HG03175 (cell line): ENCODE measurements around the gene CAB39.
A peak's percentile ranks its signal among the peaks of the same experiment; 100 is the strongest.
"Not testable (repeated sequence)": the region's sequence is repeated elsewhere in the genome, so short reads cannot be mapped to it uniquely, and the experiment has no call there.

Source experiments
- ATAC-seq: cut with Tn5 transposase; IDR thresholded peaks from one replicate; pipeline ENCODE4 v1.9.1; 2021; ENCODE audit warnings: mild to moderate bottlenecking, moderate library complexity; ENCODE audit not compliant: unreplicated experiment

The CAB39 gene

GRCh38 chr2:230713331-230714135 lies 891 bp downstream of the CAB39 start:
- ATAC-seq: peak; percentile 24

- no peak for ATAC-seq
Observed at GRCh38 chr2:230714136-230714480, 1.5 kb downstream of the CAB39 start.

GRCh38 chr2:230715201-230715600 lies 2.6 kb downstream of the CAB39 start:
- no peak for ATAC-seq

- no peak for ATAC-seq
Observed at GRCh38 chr2:230716588-230716987, 3.9 kb downstream of the CAB39 start.

- no peak for ATAC-seq
Observed at GRCh38 chr2:230717600-230717999, 5.0 kb downstream of the CAB39 start.

GRCh38 chr2:230719340-230719739 lies 6.7 kb downstream of the CAB39 start:
- ATAC-seq: no peak

GRCh38 chr2:230721712-230722111 lies 9.1 kb downstream of the CAB39 start:
- no peak for ATAC-seq

- no peak for ATAC-seq
Observed at GRCh38 chr2:230722207-230722885, 9.7 kb downstream of the CAB39 start.

- no peak for ATAC-seq
Observed at GRCh38 chr2:230723363-230723762, 10.7 kb downstream of the CAB39 start.

- ATAC-seq: not testable (repeated sequence)
Observed at GRCh38 chr2:230724957-230725356, 12.3 kb downstream of the CAB39 start.

GRCh38 chr2:230731512-230731911 lies 18.9 kb downstream of the CAB39 start:
- ATAC-seq: no peak

- no peak for ATAC-seq
Observed at GRCh38 chr2:230732914-230733401, 20.3 kb downstream of the CAB39 start.

- no peak for ATAC-seq
Observed at GRCh38 chr2:230734247-230735175, 21.9 kb downstream of the CAB39 start.

- ATAC-seq: no peak
Observed at GRCh38 chr2:230735884-230736283, 23.2 kb downstream of the CAB39 start.

GRCh38 chr2:230737300-230737699 lies 24.7 kb downstream of the CAB39 start:
- no peak for ATAC-seq

GRCh38 chr2:230737791-230738226 lies 25.2 kb downstream of the CAB39 start:
- ATAC-seq: no peak

- no peak for ATAC-seq
Observed at GRCh38 chr2:230738391-230738811, 25.8 kb downstream of the CAB39 start.

- no peak for ATAC-seq
Observed at GRCh38 chr2:230738924-230739323, 26.3 kb downstream of the CAB39 start.

- no peak for ATAC-seq
Observed at GRCh38 chr2:230739961-230740360, 27.3 kb downstream of the CAB39 start.

GRCh38 chr2:230742781-230743180 lies 30.1 kb downstream of the CAB39 start:
- ATAC-seq: no peak

- no peak for ATAC-seq
Observed at GRCh38 chr2:230746213-230746612, 33.6 kb downstream of the CAB39 start.
